ENCODE data around the gene COL5A1. TPM values are rescaled to one million over a fixed set of nuclear protein-coding genes. Genes with fewer than 3 reads are reported as not detected.

COL5A1 gene
- total RNA-seq, 1 donor from 2014 or later: 2.8 TPM

GRCh38 chr9:134778841-134779411 is 137.3 kb downstream of the COL5A1 start:
- DNase-seq (ENCODE audit: low spot score): peak; percentile 62
- peak; percentile 87 for ATAC-seq

DNA sequence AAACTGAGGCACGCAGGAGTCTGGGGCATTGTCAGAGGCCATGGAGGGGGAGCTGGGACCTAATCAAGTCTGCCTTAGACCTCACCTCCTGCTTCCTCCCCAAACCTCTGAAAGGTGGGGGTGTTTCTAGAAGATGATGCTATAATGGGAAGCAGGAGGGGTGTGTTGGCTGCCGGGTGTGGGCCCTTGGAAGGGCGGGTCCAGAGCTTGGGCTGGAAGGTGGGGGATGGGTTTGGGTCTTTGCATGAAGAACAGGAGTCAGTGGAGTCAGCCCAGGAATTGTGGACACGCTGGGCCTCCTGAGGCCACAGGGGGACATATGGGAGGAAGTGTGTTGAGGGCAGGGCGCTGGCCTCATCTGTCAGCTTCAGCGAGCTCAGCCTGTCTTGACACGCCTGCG is 138.0 kb downstream of the COL5A1 start:
- no peak for ATAC-seq
- no peak for DNase-seq (ENCODE audit: low spot score)

- DNase-seq (ENCODE audit: low spot score): no peak
These were observed 140.1 kb downstream of the COL5A1 start for GRCh38 chr9:134781591-134782302.

DNA sequence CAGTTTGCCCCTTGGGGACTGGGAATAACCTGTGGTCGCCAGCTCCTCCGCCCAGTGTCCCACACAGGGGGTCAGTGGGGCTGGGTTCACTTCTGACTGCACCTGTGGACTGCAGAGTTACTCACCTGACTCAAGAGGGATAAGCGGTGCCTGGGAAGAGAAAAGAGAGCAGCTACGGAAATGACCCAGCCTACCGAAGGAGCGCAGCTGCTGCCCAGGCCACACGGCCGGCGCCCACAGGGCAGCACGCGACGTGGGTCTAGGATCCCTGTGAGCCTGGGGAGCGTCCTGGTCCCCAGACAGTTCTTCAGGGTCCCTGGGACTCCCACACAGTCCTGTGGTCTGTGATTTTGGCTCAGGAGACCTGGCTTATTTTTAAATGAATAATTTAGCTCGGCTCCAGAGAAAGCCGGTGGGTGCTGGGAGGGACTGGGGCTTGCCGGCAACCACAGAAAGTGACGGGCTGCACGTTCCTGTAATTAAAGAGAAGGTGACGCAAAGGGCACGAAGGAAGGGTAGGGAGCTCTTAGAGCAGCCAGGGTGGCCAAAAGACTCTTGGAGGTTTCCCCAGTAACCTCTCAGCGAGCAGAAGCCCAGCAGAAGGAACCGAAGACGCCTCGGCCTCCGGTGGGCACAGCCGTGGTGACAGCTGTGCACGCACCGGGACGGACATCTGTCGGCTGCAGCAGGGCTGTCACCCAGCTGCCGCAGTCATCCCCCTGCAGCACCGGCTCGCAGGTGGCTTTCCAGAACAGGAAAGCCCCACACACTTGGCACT is 141.5 kb downstream of the COL5A1 start:
- no peak for DNase-seq (ENCODE audit: low spot score)
- no peak for ATAC-seq

More at GRCh38 chr9:134781591-134782302, 140.1 kb downstream of the COL5A1 start:
- ATAC-seq: peak; percentile 26

DNA sequence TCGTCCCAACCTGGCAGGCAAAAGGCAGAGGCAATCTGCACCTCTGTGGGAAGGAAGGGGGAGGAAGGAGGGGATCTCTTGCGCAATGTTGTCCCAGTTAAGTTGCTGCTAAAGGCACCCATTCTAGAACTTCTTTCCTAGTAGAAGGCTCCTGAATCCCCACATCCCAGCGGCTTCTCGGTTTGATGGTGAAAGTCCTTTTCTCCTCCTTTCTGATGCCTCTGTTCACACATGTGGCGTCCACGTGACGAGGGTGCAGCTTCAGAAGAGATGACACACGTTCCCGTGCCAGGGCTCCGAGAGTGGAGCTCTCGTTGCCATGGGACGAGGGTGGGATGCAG is 142.1 kb downstream of the COL5A1 start:
- no peak for DNase-seq (ENCODE audit: low spot score)
- ATAC-seq: no peak

- ATAC-seq (no peak), DNase-seq (ENCODE audit: low spot score) (no peak)
These were observed 143.1 kb downstream of the COL5A1 start for GRCh38 chr9:134784577-134785305.

DNA sequence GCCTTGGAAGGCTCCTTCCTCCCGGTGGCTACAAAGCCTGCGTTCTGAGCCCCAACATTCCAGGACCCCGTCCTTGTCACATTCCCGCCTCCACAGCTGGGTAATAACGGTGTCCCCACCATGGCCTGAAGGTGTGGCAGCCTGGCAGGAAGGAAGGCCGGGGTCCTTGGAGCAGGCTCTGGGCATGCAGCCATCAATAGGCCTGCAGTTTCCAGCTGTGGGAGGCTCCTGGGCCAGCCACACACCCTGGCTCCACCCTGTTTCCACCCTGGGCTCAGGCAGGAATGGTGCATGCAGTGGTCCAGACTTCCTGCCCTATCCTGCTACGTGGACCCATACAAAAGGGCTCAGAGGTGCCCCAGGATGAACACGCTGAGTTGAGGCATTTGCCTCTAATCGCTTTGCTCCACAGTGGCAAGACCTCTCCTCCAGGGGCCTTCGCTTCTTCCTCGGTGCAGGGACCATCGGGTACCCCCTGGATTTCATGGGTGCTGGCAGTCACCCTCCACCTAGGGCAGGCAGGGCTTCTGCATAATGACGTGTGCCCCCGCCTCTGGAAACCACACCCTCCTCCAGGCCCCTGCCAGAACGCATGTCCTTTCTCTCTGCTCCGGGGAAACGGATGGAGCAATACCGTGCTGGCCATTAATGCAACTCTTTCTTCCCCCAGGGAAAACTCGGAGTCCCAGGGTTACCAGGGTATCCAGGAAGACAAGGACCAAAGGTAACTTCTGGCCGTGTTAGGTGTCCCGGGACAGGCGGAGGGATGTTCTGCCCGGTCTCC is 143.9 kb downstream of the COL5A1 start:
- ATAC-seq (peak; percentile 38), DNase-seq (ENCODE audit: low spot score) (no peak)

DNA sequence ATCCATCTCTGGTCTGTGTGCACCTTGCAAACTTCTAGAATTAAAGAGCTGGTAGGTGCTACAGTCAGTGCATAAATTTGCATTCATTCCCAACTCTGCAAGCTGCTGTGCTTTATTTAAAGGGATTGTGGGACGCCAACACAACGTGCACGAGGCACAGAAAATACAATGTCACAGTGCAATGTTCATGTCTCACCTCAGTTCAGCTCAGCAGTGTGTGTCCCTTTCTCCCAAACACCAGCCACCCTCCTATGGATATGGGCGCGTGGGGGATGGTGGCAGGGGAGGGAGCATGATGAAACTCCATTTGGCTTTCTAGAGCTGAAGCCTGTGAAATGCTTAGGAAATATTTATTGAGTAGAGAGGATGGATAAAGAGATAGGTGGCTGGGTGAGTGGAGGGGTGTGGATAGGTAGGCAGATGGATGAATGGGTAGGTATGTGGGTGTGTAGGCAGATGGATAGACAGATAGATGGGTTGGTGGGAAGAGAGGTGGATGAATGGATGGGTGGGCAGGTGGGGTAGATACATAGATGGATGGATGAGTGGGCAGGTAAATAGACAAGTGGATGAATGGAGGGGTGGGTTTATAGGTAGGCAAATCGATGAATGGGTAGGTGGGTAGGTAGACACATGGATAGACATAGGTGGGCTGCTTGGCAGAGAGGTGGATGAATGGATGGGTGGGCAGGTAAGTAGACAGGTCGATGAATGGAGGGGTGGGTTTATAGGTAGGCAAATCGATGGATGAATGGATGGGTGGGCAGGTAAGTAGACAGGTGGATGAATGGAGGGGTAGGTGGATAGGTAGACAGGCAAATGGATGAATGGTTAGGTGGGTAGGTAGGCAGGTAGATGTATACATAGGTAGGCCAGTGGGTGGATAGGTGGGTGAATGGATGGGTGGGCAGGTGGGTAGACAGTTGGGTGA is 146.3 kb downstream of the COL5A1 start:
- ATAC-seq: no peak

GRCh38 chr9:134789168-134789567 is 147.6 kb downstream of the COL5A1 start:
- DNase-seq (ENCODE audit: low spot score) (no peak), ATAC-seq (no peak)

More for the DNA sequence above, 146.3 kb downstream of the COL5A1 start:
- DNase-seq (ENCODE audit: low spot score): no peak

DNA sequence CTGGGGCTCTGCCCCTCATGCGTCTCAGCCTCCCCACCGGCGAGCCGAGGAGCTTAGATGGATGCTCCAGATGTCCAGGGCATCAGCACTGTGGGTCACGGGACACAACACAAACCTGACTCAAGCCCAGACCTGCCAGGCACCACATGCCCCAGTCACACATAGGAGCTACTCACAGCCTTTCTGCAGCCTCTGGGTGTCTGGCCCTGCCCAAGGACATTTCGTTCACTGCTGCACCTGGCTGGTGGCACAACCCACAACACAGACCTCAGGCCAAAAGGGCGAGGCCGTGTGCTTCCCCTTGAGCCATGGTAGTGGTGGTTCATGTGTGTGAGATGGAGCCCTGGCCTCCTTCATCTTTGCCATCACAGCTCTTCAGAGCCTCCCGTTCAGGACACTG is 149.4 kb downstream of the COL5A1 start:
- no peak for ATAC-seq
- no peak for DNase-seq (ENCODE audit: low spot score)

GRCh38 chr9:134792627-134793026 is 151.0 kb downstream of the COL5A1 start:
- ATAC-seq: no peak
- no peak for DNase-seq (ENCODE audit: low spot score)

DNA sequence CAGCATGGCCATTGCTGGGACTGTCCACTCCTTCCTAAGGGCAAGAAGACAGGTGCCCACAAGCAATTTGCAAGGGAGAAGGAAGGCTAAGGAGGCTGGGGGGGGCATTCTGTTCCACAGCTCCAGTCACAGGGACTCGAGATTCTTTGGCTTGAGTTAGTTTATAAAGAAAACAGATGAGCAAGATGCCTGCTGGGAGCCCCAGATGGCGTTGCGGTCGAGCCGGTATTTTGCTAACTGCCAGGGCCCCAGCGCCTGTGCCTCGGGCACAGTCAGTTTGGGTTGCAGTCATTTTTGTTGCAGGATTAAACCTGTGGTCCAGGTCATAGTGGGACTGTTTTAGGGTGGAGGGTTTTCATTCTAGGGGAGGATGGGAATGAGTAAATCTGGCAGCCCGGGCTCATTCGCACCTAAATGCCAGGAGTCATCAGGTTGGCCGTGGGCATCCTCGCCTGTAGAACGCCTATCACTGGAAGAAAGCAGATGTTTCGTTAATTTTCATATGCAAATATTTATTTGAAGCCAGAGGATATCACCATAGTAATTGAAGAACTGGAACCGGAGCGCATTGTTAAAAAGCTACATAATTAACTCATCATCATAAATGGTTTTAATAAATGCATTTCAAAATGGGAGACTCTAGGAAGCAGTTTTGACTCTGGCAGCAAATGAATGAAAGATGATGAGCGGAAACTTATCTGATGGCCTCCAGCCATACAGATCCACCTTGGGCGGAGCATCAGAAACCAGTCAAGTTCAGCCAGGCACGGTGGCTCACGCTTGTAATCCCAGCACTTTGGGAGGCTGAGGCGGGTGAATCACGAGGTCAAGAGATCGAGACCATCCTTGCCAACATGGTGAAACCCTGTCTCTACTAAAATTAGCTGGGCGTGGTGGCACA is 151.9 kb downstream of the COL5A1 start:
- ATAC-seq (no peak), DNase-seq (ENCODE audit: low spot score) (no peak)

DNA sequence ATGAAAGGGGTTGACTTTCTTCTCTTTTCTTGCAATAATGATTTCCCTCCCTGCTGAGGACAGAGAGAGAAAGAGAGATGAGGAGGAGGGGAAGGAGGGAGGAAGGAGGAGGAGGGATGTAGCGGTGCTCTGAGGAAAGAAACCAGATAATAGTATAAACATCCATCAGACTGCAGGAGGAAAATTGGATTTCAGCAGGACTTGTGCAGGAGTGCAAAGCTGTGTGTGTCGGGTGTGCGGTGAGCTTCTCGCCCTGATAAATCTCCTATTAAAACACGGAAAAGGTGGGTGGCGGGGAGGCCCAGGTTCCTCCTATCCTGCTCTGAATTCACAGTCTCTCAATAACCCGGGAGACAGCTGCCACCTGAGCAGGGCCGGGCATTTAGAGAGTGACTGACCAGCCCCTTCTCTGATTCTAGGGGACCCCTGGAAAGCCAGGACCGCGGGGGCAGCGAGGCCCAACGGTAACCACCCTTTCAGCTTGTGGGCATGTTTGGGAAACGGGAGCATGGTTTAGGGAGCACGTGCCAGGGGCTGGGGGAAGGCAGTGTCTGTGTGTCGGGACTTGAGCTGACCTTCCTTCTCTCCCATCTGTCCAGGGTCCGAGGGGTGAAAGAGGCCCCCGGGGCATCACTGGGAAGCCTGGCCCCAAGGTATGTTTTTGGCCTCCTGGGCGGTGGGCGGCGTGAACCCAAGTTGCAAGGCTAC is 153.2 kb downstream of the COL5A1 start:
- no peak for ATAC-seq
- no peak for DNase-seq (ENCODE audit: low spot score)

DNA sequence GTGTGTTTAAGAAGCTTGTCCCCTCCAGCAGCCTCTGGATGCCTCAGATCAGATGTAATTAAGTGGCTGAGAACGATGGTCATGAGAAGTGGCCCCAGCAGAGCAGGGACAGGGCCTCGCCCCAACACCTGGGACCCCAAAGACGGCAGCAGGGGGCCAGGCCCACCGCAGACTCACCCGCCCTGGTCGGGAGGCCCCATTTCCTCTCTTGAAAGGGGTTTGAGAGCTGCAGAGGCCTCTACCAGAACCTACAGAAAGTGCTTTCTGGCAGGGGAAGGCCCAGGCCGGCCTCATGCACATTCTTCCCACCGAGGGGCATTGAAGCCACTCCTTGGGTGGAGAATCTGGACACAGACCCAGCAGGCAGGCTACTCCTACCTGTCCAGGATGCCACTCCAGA is 153.8 kb downstream of the COL5A1 start:
- ATAC-seq: no peak
- no peak for DNase-seq (ENCODE audit: low spot score)

GRCh38 chr9:134796882-134797281 is 155.3 kb downstream of the COL5A1 start:
- DNase-seq (ENCODE audit: low spot score) (no peak), ATAC-seq (no peak)

DNA sequence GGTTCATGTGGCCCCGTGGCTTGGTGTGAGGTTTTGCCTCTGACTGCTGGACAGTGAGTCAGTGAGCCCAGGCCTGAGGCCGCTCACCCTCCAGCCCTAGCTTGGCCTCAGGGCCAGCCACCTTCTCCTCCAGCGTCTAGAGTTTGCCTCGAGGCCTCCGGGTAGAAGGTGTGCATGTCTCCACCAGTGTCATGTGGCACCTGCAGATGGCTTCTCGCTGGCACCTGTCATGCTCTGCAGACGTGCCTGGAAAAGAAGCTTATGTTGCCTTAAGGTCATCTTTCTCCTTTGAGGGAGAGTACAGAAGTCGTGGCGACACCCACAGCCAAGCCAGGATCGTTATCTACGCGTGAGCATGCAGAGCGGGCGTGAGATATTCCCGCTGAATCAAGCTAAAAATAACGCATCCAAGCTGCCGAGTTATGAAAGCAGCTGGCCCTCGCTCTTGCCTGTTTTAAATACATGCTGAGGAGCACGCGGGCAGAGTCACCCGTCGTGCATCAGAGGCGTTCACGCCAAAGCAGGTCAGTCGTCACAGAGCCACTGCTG is 159.3 kb downstream of the COL5A1 start:
- ATAC-seq (no peak), DNase-seq (ENCODE audit: low spot score) (no peak)

DNA sequence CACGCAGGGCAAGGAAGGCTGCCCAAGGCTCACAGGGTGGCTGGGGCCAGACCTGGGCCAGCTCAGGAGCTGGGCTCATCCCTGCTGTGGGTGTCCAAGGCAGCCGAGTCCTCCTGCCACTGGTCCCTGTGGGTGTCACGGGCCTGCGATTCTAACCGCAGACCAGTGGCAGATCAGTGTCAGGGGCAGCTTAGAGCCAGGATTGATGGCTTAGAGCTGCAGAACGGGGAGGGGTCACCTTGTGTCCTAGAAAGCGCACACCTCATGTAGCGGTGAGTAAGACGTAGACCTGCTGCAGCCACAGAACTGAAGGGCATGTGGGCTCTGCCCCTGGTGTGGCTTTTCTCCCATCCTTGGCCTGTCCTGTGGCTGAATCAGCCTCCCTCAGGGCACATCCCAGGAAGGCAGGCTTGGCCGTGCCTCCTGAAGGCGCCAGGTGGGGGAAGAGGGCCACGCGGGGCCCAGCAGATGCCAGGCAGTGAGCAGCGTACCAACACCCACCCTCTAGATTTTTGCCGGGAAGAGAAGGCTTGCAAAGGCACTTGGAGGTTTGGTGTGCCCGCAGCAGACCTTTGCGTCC is 160.7 kb downstream of the COL5A1 start:
- DNase-seq (ENCODE audit: low spot score) (no peak), ATAC-seq (no peak)

Data from left lobe of liver (tissue), 2 donors.